HEK293 (cell line): Measurements from ENCODE around the gene PIF1.

ENCODE experiments used
- CTCF ChIA-PET: fragments of 350-600 bp; formaldehyde crosslinking; extraction: SDS; loops from one replicate; lab custom pipeline; 2021; ENCODE audit warnings: antibody characterized with exemption; lab: Yijun Ruan, JAX
- POLR2A ChIA-PET: fragments of 300-600 bp; formaldehyde crosslinking; extraction: SDS; loops from one replicate; lab custom pipeline; 2020; ENCODE audit warnings: antibody characterized with exemption, inconsistent platforms; lab: Yijun Ruan, JAX
- H3K27ac ChIP-seq: fragments of 200-500 bp; sonication (Bioruptor generic); 2 replicates; pipeline ENCODE4 v1.5.1; 2014; ENCODE audit warnings: low read depth, low read length, control low read depth, inconsistent platforms; ENCODE audit errors: extremely low read depth
- H3K36me3 ChIP-seq, 2 experiments: fragments of 200-500 bp in 1 of 2; sonication (Bioruptor generic) in 1 of 2; 1 replicate in 1 of 2; 2 replicates in 1 of 2; pipeline ENCODE4 v1.5.1; 2014 to 2017; ENCODE audit warnings: inconsistent platforms in 2 of 2, low read length in 2 of 2; ENCODE audit not compliant: control insufficient read depth in 2 of 2, insufficient read depth in 1 of 2
- H3K4me1 ChIP-seq: fragments of 200-500 bp; sonication (Bioruptor generic); 2 replicates; pipeline ENCODE4 v1.5.1; 2014; ENCODE audit warnings: mild to moderate bottlenecking, low read length, inconsistent platforms; ENCODE audit not compliant: control insufficient read depth, insufficient read depth
- H3K4me3 ChIP-seq: 2 replicates; pipeline ENCODE4 v1.5.1; 2011; ENCODE audit warnings: low read depth, mild to moderate bottlenecking, control low read depth, low read length, moderate library complexity
- H3K9me3 ChIP-seq: fragments of 200-500 bp; sonication (Bioruptor generic); 2 replicates; pipeline ENCODE4 v1.5.1; 2014; ENCODE audit warnings: low read depth, low read length, inconsistent platforms; ENCODE audit not compliant: control insufficient read depth, insufficient read depth
- PRDM10 ChIP-seq: fragments of 450-650 bp; formaldehyde crosslinking; IDR thresholded peaks from 2 replicates; pipeline ENCODE4 v1.5.1; 2016; ENCODE audit warnings: missing biosample characterization, missing genetic modification characterization
- PRDM6 ChIP-seq: fragments of 450-650 bp; formaldehyde crosslinking; IDR thresholded peaks from 2 replicates; pipeline ENCODE4 v1.5.1; 2017; ENCODE audit warnings: missing biosample characterization, missing genetic modification characterization
- ZNF423 ChIP-seq: fragments of 450-650 bp; formaldehyde crosslinking; IDR thresholded peaks from 2 replicates; pipeline ENCODE4 v1.5.1; 2016; ENCODE audit warnings: missing biosample characterization, missing genetic modification characterization
- ZNF501 ChIP-seq: fragments of 450-650 bp; formaldehyde crosslinking; IDR thresholded peaks from 2 replicates; pipeline ENCODE4 v1.5.1; 2016; ENCODE audit warnings: missing biosample characterization, missing genetic modification characterization
- ZNF513 ChIP-seq: fragments of 450-650 bp; IDR thresholded peaks from 2 replicates; pipeline ENCODE4 v1.5.1; 2018; ENCODE audit warnings: missing biosample characterization, missing genetic modification characterization
- ZNF621 ChIP-seq: fragments of 450-650 bp; formaldehyde crosslinking; IDR thresholded peaks from 2 replicates; pipeline ENCODE4 v1.5.1; 2017; ENCODE audit warnings: missing biosample characterization, missing genetic modification characterization

The PIF1 gene

GRCh38 chr15:64767203-64767602 lies 58.2 kb downstream of the PIF1 start (continued):
- TF ChIP-seq PRDM10 (tag by site-specific recombination) (0 out of 2 replicates have a peak, but pooled peaks have one; percentile 5), ZNF513 (tag by site-specific recombination) (no peak), ZNF621 (tag by site-specific recombination) (no peak), ZNF423 (tag by site-specific recombination) (no peak), ZNF501 (tag by site-specific recombination) (no peak)

- ChIA-PET CTCF (no interaction called here), POLR2A (no interaction called here)
- no peak overlapping the region for H3K4me3 ChIP-seq
- H3K9me3 ChIP-seq, result no peaks in the 10 kb centered on the region
- no peak overlapping the region for H3K27ac ChIP-seq
- no peaks in the 10 kb centered on the region for H3K4me1 ChIP-seq
- no peak for TF ChIP-seq PRDM6 (tag by site-specific recombination)
- no peaks in the 10 kb centered on the region for H3K36me3 ChIP-seq
These were observed 59.4 kb downstream of the PIF1 start for GRCh38 chr15:64766058-64766457.
